Measurements from ENCODE around the gene NOX3.

NOX3 gene

GRCh38 chr6:155455766-155456165 lies at the start of gene NOX3:
Gene NOX3, minus strand, starts transcription at chr6:155455839. Its CDS starts 39 bp downstream, at chr6:155455800.
- no peak for DNase-seq (ENCODE audit: extremely low read depth, low read depth)
- no peak for TF ChIP-seq CTCF (IDR thresholded peaks at IDR 0.05; ENCODE audit: low read depth, low read length)

GRCh38 chr6:155504848-155505607 lies 49.4 kb upstream of the NOX3 start:
- DNase-seq (ENCODE audit: extremely low read depth, low read depth) = no peak
- no peak for TF ChIP-seq CTCF (IDR thresholded peaks at IDR 0.05; ENCODE audit: low read depth, low read length)

GRCh38 chr6:155502393-155502792 lies 46.8 kb upstream of the NOX3 start:
- DNase-seq (ENCODE audit: extremely low read depth, low read depth) = no peak
- no peak for TF ChIP-seq CTCF (IDR thresholded peaks at IDR 0.05; ENCODE audit: low read depth, low read length)

GRCh38 chr6:155499574-155499973 lies 43.9 kb upstream of the NOX3 start:
- no peak for TF ChIP-seq CTCF (IDR thresholded peaks at IDR 0.05; ENCODE audit: low read depth, low read length)
- DNase-seq (ENCODE audit: extremely low read depth, low read depth) = no peak

- DNase-seq (ENCODE audit: extremely low read depth, low read depth) = no peak
- TF ChIP-seq CTCF (IDR thresholded peaks at IDR 0.05; ENCODE audit: low read depth, low read length) = no peak
Observed at GRCh38 chr6:155498370-155498769, 42.7 kb upstream of the NOX3 start.

GRCh38 chr6:155497273-155497672 lies 41.6 kb upstream of the NOX3 start:
- no peak for TF ChIP-seq CTCF (IDR thresholded peaks at IDR 0.05; ENCODE audit: low read depth, low read length)
- no peak for DNase-seq (ENCODE audit: extremely low read depth, low read depth)

GRCh38 chr6:155495011-155495768 lies 39.6 kb upstream of the NOX3 start:
- DNase-seq (ENCODE audit: extremely low read depth, low read depth) = peak; percentile 88
- TF ChIP-seq CTCF (IDR thresholded peaks at IDR 0.05; ENCODE audit: low read depth, low read length) = peak; percentile 86

All from AG09319 (cell line).